ENCODE results near the gene POLR2L.

Gene POLR2L

DNA sequence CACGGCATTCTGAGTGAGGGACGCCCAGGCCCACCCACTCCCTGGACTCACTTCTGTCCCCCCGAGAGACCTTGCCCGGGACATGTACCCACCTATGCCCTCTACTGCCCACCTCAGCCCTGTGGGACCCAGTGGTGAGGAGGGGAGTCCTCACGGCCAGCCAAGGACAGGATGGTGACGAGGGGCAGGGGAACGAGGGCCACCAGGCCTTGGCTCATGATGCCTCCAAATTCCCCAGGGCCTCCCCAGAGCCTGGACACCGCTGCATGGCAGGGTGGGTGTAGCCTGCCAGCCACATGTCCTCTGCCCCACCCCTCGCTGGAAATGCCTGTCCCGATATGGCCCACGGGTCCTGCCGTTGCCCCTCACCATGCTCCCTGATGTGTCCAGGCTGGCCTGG is 26.5 kb upstream of the POLR2L start:
- DNase-seq (ENCODE audit: low read depth), result no peak

DNA sequence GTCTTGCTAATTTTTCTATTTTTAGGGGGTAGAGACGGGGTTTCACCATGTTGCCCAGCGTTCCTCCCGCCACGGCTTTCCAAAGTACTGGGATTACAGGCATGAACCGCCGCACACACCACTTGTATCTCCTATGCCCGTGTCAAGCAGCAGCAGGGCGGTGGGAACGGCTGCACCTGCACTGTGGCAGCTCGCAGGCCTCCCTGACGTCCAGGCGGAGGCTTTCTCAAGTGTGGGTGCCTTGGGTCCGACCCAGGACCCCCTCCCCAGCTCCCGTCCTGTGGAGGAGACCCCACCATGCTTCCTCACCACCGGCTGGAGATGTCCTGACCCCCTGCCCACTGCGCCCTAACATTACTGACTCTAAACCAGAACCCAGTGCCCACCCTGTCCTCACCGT is 26.1 kb upstream of the POLR2L start:
- no peak for DNase-seq (ENCODE audit: low read depth)

DNA sequence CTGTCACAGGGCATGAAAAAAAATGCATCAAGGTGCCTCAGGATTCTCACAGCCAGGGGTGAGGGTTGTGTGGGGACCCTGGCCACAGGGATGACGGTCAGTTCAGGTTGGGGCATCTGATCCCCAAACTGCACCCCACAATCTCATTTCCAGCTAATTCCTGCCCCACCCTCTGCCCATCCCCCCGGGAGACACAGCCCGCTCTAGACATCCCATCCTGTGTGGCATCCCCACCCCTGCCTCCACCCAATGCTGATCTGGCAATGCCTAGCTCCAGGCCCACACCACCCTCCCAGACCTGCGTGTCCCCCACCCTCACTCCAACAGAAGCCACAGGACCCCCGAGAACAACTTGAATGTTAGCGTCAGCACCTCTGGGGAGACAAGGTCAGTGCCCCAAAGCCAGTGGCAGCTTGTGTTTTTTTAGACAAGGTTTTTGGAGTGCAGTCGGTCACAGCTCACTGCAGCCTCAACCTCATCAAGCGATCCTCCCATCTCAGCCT is 25.6 kb upstream of the POLR2L start:
- DNase-seq (ENCODE audit: low read depth), result no peak

DNA sequence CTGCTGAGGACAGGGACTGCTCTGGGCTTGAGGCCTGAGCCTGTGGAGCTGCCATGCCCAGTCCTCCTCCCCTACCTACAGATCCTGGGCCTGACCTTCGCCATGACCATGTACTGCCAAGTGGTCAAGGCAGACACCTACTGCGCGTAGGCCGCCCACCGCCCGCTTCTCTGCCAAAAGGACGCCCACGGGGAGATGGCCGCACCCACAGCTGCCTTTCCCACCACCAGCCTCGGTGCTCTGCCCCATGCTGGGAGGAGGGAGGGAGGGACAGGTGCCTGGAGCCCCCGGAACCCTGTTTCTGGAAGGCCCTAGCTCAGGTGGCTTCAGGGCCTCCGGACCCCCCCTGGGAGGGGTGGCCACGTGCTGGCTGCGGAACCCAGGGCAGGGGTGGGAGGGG is 24.2 kb upstream of the POLR2L start:
- no peak for DNase-seq (ENCODE audit: low read depth)

DNA sequence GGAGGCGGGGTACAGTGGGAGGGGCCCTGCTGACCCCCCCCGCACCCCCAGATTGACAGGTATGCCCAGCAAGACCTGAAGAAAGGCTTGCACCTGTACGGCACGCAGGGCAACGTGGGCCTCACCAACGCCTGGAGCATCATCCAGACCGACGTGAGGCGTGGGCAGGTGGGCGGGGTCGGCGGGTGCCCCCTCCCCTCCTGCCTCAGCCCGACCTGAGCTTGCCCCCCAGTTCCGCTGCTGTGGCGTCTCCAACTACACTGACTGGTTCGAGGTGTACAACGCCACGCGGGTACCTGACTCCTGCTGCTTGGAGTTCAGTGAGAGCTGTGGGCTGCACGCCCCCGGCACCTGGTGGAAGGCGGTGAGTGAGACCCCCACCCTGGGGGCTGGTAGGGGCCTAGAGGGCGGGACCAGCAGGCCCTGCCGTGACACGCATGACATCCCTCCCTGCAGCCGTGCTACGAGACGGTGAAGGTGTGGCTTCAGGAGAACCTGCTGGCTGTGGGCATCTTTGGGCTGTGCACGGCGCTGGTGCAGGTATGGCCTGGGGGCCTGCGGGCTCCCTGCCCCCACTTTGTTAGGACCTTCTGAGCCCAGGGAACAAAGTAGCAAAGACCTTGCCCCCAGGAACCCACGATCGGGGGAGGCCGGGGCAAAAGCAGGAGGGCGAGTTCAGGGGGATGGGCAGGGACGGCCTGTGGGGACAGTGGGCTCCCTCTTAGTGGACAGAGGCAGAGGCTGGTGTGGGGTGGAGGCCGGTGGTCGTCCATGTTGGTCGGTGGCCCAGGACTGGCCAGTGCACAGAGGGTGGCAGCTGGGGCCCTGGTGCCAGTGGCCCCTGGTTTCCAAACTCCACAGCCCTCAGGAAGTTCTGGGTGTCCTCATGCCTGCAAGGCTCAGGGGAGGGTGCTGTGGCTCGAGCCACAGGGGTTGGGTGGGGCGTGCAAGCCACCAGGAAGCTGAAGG is 23.4 kb upstream of the POLR2L start:
- no peak for DNase-seq (ENCODE audit: low read depth)

DNA sequence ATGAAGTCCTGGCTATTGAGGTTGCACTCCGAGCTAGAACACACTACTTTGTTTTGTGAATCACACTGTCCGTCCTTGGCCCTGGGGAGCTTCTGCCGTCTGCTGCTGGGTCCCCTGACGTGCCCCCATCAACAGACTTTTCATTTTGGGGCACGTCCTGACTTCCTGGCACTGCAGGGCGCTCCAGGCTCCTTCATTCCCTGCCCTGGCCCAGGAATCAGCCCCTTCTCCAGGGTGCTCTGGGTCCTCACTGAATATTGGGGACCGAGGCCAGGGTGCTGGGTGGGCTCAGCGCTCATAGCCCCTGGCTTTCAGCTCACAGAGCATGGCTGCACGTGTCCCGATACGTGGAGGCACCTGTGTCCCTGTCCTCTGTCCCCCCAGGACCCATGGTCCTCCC is 22.6 kb upstream of the POLR2L start:
- DNase-seq (ENCODE audit: low read depth), result no peak

DNA sequence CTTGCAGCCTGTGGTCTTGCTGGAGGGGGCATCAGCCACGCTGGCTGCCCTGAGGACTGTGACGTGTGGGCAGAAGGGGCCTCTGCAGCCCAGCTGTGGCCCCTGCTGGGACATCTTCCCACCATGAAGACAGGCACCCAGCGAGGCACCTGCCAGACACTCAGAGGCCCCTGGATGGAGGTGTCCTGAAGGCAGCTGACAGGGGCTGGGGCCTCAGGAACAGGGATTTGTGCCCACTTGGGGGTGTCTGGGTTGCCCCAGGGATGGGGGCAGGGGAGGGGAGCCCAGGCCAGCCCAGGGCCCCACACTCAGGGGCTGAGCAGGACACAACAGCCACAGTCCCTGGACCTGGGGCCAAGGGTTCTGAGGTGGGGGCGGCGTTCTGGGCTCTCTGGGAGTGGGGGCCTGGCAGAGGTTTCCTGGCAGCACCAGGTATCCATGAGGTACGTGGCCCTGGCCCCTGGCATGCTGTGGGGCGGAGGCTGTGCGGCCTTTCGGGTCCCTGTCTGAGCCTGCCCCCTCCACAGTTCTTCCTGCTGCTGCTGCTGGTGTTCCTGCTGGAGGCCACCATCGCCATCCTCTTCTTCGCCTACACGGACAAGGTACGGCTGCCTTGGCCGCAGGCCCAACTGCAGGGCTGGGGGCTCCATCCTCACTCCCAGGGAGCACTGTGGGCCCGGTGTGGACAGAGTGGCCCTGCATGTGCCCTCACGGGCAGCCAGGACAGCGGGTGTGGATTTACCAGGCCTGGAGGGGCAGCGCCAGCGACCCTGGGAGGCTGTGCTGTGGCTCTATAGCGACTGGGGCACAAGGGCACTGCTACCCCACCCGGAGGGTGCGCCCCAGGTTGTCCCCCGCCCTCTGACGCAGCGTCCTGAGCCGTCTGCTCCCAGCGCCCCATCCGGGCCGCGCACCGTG is 21.8 kb upstream of the POLR2L start:
- no peak for DNase-seq (ENCODE audit: low read depth)

DNA sequence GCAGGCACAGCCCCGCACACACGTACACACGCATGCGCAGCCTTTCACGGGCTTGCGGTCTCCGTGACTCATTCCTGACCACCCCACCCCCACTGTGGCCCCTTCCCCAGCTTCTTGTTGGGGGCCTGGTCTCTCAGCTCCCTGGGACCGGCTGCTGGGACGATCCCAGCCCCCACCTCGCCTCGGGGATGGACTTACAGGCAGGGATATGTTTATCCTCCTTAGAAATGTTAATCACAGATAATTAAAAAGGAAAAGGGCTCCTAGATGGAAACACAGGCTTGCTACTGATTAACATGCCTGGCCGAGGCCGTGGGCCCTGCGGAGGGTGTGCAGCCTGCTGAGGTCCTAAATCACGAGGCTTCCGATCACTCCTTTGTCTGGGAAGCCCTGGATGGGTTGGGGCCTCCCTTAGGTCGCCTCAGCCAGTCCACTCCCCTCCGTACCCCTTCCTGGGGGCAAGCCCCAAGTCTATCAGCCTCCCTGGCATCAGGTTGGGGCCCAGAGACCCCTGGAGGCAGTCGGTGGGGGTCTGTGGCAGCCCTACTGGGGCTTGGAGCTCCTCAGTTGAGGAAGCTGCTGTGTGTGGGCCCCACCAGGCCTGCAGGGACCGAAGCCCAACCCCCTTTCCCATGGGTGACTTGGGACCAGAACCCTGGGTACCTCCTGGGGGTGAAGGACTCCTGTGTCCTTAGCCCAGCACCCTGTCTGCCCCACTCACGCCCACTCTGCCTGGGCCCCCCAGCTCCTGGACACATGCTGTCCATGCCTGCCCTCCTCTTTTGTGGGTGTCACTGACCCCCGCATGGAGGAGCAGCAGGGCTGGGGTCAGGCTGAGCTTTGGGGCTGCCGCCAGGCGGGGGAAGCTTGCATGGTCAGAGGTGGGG is 20.9 kb upstream of the POLR2L start:
- DNase-seq (ENCODE audit: low read depth), result no peak

DNA sequence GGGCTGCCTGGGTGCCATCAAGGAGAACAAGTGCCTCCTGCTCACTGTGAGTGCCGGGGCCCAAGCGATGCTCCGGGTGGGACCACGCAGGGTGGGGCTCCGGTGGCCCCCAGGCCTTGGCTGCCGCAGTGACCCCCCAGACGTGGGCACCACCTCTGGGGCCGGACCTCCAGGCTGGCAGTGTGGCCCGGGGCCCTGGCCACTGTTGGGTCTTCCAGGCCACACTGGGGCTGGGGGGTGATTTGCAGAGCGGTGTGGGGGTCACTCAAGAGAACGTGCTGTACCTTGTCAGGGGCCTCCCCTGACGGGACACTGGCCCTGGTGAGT is 20.3 kb upstream of the POLR2L start:
- no peak for DNase-seq (ENCODE audit: low read depth)

DNA sequence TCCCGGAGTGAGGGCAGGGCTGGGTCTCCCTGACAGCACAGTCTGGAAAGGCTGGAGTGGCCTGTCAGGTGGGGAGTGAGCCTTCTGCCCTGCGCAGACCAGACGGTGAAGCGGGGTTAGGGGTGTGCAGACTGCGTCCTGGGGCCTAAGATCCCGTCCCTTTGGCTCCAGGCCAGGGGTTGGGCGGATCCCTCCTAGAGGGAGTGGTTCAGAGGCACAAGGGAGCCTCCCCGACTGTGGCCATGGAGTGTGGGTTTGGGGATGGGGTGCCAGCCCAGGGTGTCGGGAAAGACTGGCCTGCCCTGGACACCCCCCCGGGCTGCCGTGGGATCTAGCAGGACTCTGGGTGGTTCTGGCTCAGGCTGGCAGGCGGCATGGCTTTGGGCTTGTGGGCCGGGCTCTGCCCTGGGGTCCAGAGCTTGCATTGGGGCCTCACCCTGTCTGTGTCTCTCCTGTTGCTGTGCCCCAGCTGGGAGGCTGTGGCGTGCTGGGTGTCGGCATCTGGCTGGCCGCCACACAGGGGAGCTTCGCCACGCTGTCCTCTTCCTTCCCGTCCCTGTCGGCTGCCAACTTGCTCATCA is 19.8 kb upstream of the POLR2L start:
- DNase-seq (ENCODE audit: low read depth), result no peak

DNA sequence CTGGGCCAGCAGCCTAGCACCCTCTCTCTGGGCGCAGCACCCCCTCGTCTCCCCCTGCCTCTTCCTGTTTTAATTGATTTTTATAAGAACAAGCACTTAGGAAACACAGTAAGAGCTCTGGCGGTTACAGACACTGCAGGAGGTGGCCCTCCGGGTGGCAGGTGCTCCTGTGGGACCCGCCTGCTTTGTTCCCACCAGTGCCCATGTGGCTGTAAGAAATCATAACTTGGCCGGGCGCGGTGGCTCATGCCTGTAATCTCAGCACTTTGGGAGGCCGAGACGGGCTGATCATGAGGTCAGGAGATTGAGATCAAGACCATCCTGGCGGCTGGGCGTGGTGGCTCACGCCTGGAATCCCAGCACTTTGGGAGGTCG is 18.8 kb upstream of the POLR2L start:
- DNase-seq (ENCODE audit: low read depth), result no peak

DNA sequence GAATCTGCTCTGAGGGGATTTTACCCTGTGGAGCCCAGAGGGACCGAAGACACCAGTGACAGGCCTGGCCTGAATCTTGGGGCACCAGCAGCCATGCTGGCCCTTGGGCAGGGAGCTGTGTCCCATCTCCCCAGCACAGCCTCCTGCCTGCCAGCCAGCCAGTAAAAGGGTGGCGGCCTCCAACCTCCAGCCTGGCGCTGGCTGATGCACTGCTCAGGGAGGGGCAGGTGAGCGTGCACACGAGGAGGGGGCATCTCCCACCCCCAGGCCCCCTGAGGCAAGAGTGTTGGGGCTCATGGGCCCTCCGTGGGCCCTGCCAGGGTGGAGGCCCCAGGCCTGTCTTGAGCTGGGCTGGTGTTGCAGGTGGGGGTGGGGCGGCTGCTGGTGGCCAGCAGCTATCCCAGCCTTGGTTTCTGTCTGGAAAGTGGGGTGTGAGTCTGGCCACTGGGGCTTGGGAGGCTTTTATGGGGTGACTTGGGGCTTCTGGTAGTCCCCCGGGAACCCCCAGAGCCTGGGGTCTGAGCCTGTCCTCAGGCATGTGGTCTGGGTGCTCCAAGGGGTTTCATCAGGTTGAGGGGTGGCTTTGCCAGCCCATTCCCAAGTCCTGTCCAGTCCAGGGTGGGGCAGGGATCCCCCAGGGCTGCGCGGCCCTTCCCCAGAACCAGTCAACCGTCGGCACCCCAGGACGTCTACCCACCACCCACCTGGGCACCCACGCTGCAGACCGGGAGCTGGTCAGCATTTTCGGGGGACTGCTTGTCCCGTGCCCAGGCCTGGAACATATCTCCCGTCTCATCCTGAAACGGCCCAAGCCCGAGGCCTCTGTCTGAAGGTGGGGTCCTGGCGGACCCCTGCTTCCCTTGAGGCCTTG is 18.1 kb upstream of the POLR2L start:
- no peak for DNase-seq (ENCODE audit: low read depth)

DNA sequence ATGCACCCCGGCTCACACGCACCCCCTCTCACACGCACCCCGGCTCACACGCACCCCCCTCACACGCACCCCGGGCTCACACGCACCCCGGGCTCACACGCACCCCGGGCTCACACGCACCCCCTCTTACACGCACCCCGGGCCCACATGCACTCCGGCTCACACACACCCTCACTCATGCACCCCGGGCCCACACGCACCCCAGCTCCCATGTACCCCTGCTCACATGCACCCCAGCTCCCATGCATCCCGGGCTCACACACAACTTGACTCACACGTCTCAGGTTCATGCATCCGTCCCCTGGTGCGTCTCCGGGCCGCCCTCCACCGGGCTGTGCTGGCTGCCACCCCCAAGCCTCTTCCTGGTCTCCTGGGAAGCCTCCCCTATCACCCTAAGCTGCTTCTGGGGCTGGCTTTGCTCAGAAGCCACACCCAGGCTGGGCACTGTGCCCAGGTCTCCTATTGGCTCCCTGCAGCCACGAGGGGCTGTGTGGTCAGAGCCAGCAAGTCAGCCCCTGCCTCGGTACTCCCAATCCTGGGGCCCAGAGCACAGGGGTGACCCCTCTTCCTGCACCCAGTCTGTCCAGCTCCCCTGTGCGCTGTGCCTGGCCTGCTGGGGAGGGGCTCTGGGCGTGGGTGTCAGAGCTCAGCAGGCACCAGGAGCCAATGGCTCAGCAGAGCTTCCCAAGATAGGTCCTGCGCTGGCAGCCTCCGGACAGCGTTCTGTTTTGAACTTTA is 17.2 kb upstream of the POLR2L start:
- DNase-seq (ENCODE audit: low read depth), result no peak

DNA sequence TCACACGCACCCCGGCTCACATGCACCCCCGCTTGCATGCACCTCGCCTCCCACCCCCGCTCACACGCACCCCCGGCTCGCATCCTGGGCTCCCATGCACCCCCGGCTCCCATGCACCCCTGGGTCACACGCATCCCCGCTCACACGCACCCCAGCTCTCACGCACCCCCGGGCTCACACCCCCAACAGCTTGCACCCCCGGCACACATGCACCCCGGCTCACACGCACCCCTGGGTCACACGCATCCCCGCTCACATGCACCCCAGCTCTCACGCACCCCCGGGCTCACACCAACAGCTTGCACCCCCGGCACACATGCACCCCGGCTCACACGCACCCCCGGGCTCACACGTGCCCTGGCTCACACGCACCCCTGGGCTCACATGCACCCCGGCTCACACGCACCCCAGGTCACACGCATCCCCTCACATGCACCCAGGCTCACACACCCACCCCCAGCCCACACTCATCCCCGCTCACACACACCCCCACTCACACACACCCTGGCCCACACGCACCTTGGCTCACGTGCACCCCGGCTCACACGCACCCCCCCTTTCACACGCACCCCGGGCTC is 16.5 kb upstream of the POLR2L start:
- DNase-seq (ENCODE audit: low read depth), result no peak

DNA sequence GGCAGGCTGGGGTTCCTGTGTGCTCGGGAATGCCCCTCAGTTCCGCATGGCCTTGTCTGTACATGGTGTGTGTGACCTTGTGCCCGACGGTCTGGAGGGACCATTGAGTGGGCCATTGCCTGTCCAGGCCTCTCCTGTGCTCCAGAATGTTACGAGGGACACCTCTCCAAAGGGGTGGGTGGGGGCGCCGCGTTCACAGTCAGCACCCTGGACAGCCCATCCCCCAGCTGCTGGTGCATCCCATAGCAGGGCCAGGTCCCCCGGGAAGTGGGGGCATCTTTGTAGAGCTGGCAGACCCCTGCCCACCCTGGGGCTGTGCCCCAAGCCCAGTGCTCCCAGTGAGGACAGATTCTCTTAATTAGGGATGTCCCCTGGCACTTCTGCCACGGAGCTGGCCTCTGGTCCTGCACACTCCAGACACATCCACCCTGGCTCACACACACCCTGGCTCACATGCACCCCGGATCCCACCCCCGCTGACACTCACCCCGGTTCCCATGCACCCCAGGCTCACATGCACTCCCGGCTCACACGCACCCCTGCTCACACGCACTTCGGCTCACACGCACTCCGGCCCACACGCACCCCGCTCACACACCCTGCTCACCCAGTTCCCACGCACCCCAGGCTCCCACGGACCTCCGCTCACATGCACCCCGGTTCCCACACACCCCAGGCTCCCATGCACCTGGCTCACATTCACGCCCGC is 15.9 kb upstream of the POLR2L start:
- DNase-seq (ENCODE audit: low read depth), result no peak

DNA sequence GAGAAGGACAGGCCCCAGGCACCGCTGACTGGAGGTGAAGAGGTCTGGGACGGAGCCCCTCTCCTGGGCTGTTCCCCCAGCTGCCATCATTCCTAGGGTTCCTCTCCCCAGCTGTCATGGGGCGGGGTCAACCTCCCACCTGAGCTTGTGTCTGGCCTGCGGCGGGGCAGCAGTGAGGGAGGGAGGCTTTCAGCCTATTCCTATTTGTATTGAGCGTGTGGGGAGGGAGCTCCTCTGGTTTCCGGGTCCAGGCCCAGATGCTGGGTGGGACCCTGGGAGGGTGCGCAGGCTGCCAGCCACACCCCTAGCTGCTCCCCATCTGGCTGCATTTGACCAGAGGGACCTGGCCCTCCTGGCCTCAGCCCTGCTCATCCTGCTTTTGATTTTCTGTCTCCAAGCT is 14.1 kb upstream of the POLR2L start:
- DNase-seq (ENCODE audit: low read depth), result no peak

DNA sequence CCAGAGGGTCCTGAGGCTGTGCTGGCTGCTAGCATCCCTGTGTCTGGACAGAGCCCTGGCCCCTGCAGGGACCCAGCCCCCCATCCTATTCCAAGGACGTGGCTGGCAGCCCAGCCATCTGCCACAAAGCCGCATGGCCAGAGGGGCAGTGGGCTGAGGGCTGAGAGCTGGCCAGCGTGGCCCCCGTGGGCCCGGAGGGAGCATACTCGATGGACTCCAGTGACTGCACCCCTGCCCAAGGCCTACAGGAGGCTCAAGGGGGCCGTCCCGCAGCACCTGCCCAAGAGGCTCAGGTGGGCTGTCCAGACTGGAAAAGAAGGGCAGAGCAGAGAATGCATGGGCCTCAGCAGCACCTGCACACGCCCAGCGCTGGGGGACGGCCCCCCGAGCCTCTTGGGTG is 13.5 kb upstream of the POLR2L start:
- no peak for DNase-seq (ENCODE audit: low read depth)

DNA sequence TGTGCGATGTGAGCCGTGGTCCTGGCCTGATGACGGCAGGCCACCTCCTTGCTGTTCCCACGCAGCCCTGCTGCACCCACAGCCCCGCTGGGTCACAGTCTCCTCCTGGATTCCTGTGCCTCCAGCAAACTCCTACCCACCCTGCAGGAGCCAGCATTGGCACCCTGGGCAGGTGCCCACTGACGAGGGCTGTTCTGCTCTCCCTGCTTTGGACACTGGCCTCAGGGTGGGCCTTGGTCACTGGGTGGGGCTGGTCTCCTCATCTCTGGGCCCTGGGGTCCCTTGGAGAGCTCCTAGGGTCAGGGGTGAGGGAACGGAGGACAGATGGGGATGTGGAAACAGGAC is 13.0 kb upstream of the POLR2L start:
- DNase-seq (ENCODE audit: low read depth), result no peak
